Measurements from ENCODE around the gene CDA.

The CDA gene

DNA sequence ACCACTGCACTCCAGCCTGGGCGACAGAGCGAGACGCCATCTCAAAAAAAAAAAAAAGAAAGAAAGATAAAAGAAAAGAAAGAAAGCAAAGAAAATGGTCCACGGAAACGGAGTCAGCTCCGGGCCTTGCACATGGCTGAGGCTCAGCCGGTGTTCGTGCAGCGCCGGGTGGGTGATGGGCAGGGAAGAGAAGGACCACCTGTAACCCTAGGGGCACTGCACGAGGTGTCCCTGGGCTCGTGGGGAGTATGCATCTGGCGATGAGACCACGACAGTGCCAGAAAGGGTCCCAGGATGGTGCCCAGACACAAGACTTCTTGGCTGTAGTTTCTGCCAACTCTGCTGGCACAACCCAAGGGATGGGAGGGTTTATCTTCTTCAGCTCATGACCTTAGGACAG lies 5.8 kb downstream of the CDA start:
- no peaks in the 10 kb centered on the region for H3F3A ChIP-seq (ENCODE audit: control insufficient read depth, insufficient read depth)
- H3K79me2 ChIP-seq (ENCODE audit: control insufficient read depth, low read length): no peaks in the 10 kb centered on the region
- TF ChIP-seq CTCF (IDR thresholded peaks at IDR 0.05; ENCODE audit: low read depth, low read length, poor library complexity, severe bottlenecking) (no peak), EZH2phosphoT487 (IDR thresholded peaks at IDR 0.05; ENCODE audit: borderline replicate concordance, low read length) (no peak)
- H3K9me3 ChIP-seq (ENCODE audit: control insufficient read depth, insufficient read depth, low read length): no peaks in the 10 kb centered on the region
- no peak overlapping the region for H3K27ac ChIP-seq (ENCODE audit: low read depth, low read length)
- no peak overlapping the region for H3K4me2 ChIP-seq (ENCODE audit: low read length)
- no peaks in the 10 kb centered on the region for H4K20me1 ChIP-seq (ENCODE audit: control insufficient read depth, insufficient read depth, low read depth, low read length)
- H3K27me3 ChIP-seq (ENCODE audit: control insufficient read depth, low read length): peaks cover 10% of the 10 kb centered on the region
- H3K9me2 ChIP-seq (replicated peaks; ENCODE audit: control insufficient read depth, low read length): no peaks in the 10 kb centered on the region
- no peak overlapping the region for H3K4me3 ChIP-seq (ENCODE audit: low read length)
- no peaks in the 10 kb centered on the region for H3K36me3 ChIP-seq (ENCODE audit: control insufficient read depth, low read length)
- H3K4me1 ChIP-seq (ENCODE audit: control insufficient read depth, low read length): no peaks in the 10 kb centered on the region

- no peaks in the 10 kb centered on the region for H3K27me3 ChIP-seq (ENCODE audit: control insufficient read depth, low read length)
- H3F3A ChIP-seq (ENCODE audit: control insufficient read depth, insufficient read depth): no peaks in the 10 kb centered on the region
- H4K20me1 ChIP-seq (ENCODE audit: control insufficient read depth, insufficient read depth, low read depth, low read length): no peaks in the 10 kb centered on the region
- no peaks in the 10 kb centered on the region for H3K79me2 ChIP-seq (ENCODE audit: control insufficient read depth, low read length)
- no peaks in the 10 kb centered on the region for H3K36me3 ChIP-seq (ENCODE audit: control insufficient read depth, low read length)
- no peak for TF ChIP-seq CTCF (IDR thresholded peaks at IDR 0.05; ENCODE audit: low read depth, low read length, poor library complexity, severe bottlenecking)
- no peak for TF ChIP-seq EZH2phosphoT487 (IDR thresholded peaks at IDR 0.05; ENCODE audit: borderline replicate concordance, low read length)
- no peak overlapping the region for H3K4me2 ChIP-seq (ENCODE audit: low read length)
- no peaks in the 10 kb centered on the region for H3K9me2 ChIP-seq (replicated peaks; ENCODE audit: control insufficient read depth, low read length)
- H3K4me1 ChIP-seq (ENCODE audit: control insufficient read depth, low read length): no peaks in the 10 kb centered on the region
- no peak overlapping the region for H3K27ac ChIP-seq (ENCODE audit: low read depth, low read length)
- H3K4me3 ChIP-seq (ENCODE audit: low read length): no peak overlapping the region
- no peaks in the 10 kb centered on the region for H3K9me3 ChIP-seq (ENCODE audit: control insufficient read depth, insufficient read depth, low read length)
Observed at GRCh38 chr1:20596106-20596505, 7.2 kb downstream of the CDA start.

- H3K4me1 ChIP-seq (ENCODE audit: control insufficient read depth, low read length): no peaks in the 10 kb centered on the region
- no peaks in the 10 kb centered on the region for H4K20me1 ChIP-seq (ENCODE audit: control insufficient read depth, insufficient read depth, low read depth, low read length)
- H3K9me3 ChIP-seq (ENCODE audit: control insufficient read depth, insufficient read depth, low read length): no peaks in the 10 kb centered on the region
- H3K79me2 ChIP-seq (ENCODE audit: control insufficient read depth, low read length): no peaks in the 10 kb centered on the region
- no peaks in the 10 kb centered on the region for H3K9me2 ChIP-seq (replicated peaks; ENCODE audit: control insufficient read depth, low read length)
- TF ChIP-seq CTCF (IDR thresholded peaks at IDR 0.05; ENCODE audit: low read depth, low read length, poor library complexity, severe bottlenecking) (no peak), EZH2phosphoT487 (IDR thresholded peaks at IDR 0.05; ENCODE audit: borderline replicate concordance, low read length) (no peak)
- H3K4me2 ChIP-seq (ENCODE audit: low read length): no peak overlapping the region
- no peaks in the 10 kb centered on the region for H3F3A ChIP-seq (ENCODE audit: control insufficient read depth, insufficient read depth)
- no peak overlapping the region for H3K27ac ChIP-seq (ENCODE audit: low read depth, low read length)
- H3K36me3 ChIP-seq (ENCODE audit: control insufficient read depth, low read length): no peaks in the 10 kb centered on the region
- H3K4me3 ChIP-seq (ENCODE audit: low read length): no peak overlapping the region
- H3K27me3 ChIP-seq (ENCODE audit: control insufficient read depth, low read length): no peaks in the 10 kb centered on the region
Observed at GRCh38 chr1:20597650-20598049, 8.8 kb downstream of the CDA start.

- TF ChIP-seq CTCF (IDR thresholded peaks at IDR 0.05; ENCODE audit: low read depth, low read length, poor library complexity, severe bottlenecking) (no peak), EZH2phosphoT487 (IDR thresholded peaks at IDR 0.05; ENCODE audit: borderline replicate concordance, low read length) (no peak)
Observed at GRCh38 chr1:20600156-20600555, 11.3 kb downstream of the CDA start.

More at GRCh38 chr1:20600156-20600555, 11.3 kb downstream of the CDA start:
- Histone ChIP-seq H3K36me3 (ENCODE audit: control insufficient read depth, low read length) (no peaks in the 10 kb centered on the region), H3K79me2 (ENCODE audit: control insufficient read depth, low read length) (no peaks in the 10 kb centered on the region), H3K4me3 (ENCODE audit: low read length) (no peak overlapping the region), H3K27me3 (ENCODE audit: control insufficient read depth, low read length) (no peaks in the 10 kb centered on the region), H3K9me2 (replicated peaks; ENCODE audit: control insufficient read depth, low read length) (no peaks in the 10 kb centered on the region), H3K4me1 (ENCODE audit: control insufficient read depth, low read length) (no peaks in the 10 kb centered on the region), H3F3A (ENCODE audit: control insufficient read depth, insufficient read depth) (no peaks in the 10 kb centered on the region), H3K27ac (ENCODE audit: low read depth, low read length) (no peak overlapping the region), H3K4me2 (ENCODE audit: low read length) (no peak overlapping the region), H4K20me1 (ENCODE audit: control insufficient read depth, insufficient read depth, low read depth, low read length) (no peaks in the 10 kb centered on the region), H3K9me3 (ENCODE audit: control insufficient read depth, insufficient read depth, low read length) (no peaks in the 10 kb centered on the region)

Data from DOHH2 (cell line).